ENCODE results near the gene SIK2. TPM values are rescaled to one million over a fixed set of nuclear protein-coding genes. Genes with fewer than 3 reads are reported as not detected.

The SIK2 gene
- total and polyA plus RNA-seq, 2 donors (not counting 3 experiments of a cell fraction or from before 2014, with no cell fraction given), result 14.6 to 17.1 TPM

DNA sequence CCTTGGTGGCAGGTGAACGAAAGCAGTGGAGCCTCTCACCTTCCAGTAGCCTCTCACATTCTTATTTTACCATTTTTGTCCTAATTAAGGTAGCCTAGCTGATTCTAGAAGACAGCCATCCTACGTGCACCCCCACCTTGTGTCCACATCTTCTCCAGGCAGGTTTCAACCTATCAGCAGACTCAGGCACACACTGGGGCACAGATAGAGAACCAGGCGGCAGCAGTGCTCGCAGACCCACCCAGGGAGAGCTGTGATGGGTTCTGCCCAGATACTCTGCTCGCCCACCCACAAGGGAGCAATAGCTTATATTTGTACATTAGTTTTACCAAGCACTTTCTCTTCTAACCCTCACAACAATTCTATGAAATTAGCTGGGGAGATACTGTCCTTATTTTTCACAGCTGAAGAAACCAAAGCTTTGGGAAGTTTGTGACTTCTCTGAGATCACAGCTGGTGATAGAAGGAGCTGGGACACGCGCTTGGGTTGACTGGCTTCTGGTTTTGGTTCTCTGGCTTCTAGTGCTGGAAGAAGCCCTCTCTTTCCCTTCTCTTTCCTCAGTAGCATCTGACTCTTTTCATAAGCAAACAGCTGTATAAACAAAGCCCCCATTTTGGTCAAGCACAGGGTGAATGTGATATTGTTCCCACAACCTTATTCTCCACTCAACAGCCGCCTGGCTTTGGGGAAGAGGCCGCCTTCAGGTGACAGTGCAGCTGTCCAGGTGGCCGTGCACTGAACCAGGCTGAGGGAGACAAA is 127.0 kb downstream of the SIK2 start:
- no peak overlapping the region for H3K27ac ChIP-seq (ENCODE audit: insufficient read depth, low read depth, low read length)
- H3K27me3 ChIP-seq (ENCODE audit: control insufficient read depth in 2 of 2, insufficient read depth in 2 of 2, low read length in 2 of 2), result no peaks in the 10 kb centered on the region
- intact Hi-C loops (cut with micrococcal nuclease), result no loop called here
- H3K9me3 ChIP-seq (replicated peaks; ENCODE audit: control insufficient read depth, insufficient read depth, low read length), result no peaks in the 10 kb centered on the region
- no TSS peak for BruUV-seq (replicated peaks)
- H3K4me3 ChIP-seq (replicated peaks in 1 of 3; ENCODE audit: insufficient read depth in 1 of 3, low read depth in 1 of 3, low read length in 3 of 3), result no peak overlapping the region
- peaks cover 29% of the 10 kb centered on the region for H3K4me1 ChIP-seq (ENCODE audit: control insufficient read depth, extremely low read depth, insufficient read depth, low read length)
- no peak overlapping the region for H2AFZ ChIP-seq (ENCODE audit: low read depth, low read length)
- no peaks in the 10 kb centered on the region for H3K9me1 ChIP-seq (replicated peaks; ENCODE audit: control insufficient read depth, extremely low read depth, insufficient read depth, low read length)
- FAIRE-seq (no peak), DNase-seq (ENCODE audit: low read depth, low spot score) (peak; percentile 78)
- TF ChIP-seq POLR2AphosphoS5 (IDR thresholded peaks at IDR 0.05; ENCODE audit: insufficient read depth, low read depth, low read length) (no peak), JUN (IDR thresholded peaks at IDR 0.05; ENCODE audit: borderline replicate concordance, insufficient read depth, insufficient read length, low read depth) (no peak), MYC (IDR thresholded peaks at IDR 0.05; ENCODE audit: low read depth, low read length) (no peak), FOS (IDR thresholded peaks at IDR 0.05; ENCODE audit: borderline replicate concordance, insufficient read depth, low read length) (no peak), GATA2 (IDR thresholded peaks at IDR 0.05; ENCODE audit: insufficient read depth, insufficient read length, low read depth, low read length) (no peak), POLR2A (IDR thresholded peaks at IDR 0.05; ENCODE audit: low read depth, low read length) (no peak), EZH2 (IDR thresholded peaks at IDR 0.05; ENCODE audit: borderline replicate concordance, low read depth, low read length, severe bottlenecking) (no peak)
- TF ChIP-seq, protein P1, sequence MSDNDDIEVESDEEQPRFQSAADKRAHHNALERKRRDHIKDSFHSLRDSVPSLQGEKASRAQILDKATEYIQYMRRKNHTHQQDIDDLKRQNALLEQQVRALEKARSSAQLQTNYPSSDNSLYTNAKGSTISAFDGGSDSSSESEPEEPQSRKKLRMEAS (IDR thresholded peaks at IDR 0.05; ENCODE audit: insufficient read depth, insufficient read length), result no peak
- TF ChIP-seq, protein P2, sequence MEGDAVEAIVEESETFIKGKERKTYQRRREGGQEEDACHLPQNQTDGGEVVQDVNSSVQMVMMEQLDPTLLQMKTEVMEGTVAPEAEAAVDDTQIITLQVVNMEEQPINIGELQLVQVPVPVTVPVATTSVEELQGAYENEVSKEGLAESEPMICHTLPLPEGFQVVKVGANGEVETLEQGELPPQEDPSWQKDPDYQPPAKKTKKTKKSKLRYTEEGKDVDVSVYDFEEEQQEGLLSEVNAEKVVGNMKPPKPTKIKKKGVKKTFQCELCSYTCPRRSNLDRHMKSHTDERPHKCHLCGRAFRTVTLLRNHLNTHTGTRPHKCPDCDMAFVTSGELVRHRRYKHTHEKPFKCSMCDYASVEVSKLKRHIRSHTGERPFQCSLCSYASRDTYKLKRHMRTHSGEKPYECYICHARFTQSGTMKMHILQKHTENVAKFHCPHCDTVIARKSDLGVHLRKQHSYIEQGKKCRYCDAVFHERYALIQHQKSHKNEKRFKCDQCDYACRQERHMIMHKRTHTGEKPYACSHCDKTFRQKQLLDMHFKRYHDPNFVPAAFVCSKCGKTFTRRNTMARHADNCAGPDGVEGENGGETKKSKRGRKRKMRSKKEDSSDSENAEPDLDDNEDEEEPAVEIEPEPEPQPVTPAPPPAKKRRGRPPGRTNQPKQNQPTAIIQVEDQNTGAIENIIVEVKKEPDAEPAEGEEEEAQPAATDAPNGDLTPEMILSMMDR (IDR thresholded peaks at IDR 0.05; ENCODE audit: extremely low read depth in 1 of 2, insufficient read depth in 1 of 2, low read depth in 1 of 2, low read length in 2 of 2), result no peak
- ChIA-PET CTCF (interaction anchor here (1.0 to 2.8 kb wide), 5 partner anchors 8 to 125 kb away, joined by 3 to 13 read pairs (median 4); no protein-coding TSS in a partner anchor), POLR2A (no interaction called here)
- H3K9ac ChIP-seq (replicated peaks; ENCODE audit: extremely low read depth, insufficient read depth, low read length), result no peak overlapping the region
- H3K36me3 ChIP-seq (ENCODE audit: control insufficient read depth in 2 of 2, extremely low read depth in 1 of 2, insufficient read depth in 2 of 2, low read length in 2 of 2), result peaks cover 0 to 6% of the 10 kb centered on the region in 2 experiments
- H4K20me1 ChIP-seq (replicated peaks; ENCODE audit: control insufficient read depth, extremely low read depth, insufficient read depth, low read length), result no peaks in the 10 kb centered on the region
- no peaks in the 10 kb centered on the region for H3K79me2 ChIP-seq (ENCODE audit: control insufficient read depth, insufficient read depth, low read length)
- no peak overlapping the region for H3K4me2 ChIP-seq (ENCODE audit: insufficient read depth, low read length)
- dilution Hi-C loops (cut with MboI; ENCODE audit: extremely low pct_ligation_motif_present, low sequenced_read_pairs), result no loop called here
